ENCODE measurements around the gene SPRING1.

Gene SPRING1

DNA sequence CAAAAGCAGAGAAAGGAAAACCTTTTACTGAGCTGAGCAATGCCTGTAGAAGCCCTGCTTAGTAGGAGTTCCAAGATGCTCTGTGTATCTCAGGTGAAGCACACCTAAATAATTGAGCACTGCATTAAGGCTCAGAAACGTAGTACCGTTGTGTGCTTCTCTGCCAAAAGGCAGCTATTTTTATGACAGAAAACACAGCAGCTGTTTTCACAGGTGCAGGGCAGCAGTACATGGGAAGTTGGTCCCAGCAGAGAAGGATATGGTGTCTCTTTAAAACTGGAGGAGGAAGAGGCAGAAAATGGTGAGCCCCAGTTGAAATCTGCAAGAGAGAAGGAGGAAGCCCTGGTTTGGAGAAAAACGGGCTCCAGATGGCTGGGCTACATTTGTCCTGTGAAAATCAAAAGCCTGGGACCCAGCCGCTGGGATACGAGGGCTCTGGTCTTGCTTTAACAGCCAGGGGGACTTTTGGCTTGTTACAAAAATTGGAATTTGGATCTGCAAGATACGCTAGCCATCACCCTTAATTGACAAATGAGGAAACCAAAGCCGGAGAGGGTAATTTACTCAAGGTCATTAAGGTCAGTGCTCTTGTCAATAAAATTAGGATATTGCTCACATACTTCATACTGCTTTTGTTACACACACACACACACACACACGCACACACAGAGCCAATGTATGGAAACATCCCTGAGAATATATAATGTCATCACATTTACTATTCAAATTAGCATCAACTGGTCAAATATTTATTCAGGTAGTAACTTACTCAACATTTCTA is 27.3 kb downstream of the SPRING1 start:
- DNase-seq (ENCODE audit: insufficient read length, low spot score) (no peak), FAIRE-seq (no peak)

DNA sequence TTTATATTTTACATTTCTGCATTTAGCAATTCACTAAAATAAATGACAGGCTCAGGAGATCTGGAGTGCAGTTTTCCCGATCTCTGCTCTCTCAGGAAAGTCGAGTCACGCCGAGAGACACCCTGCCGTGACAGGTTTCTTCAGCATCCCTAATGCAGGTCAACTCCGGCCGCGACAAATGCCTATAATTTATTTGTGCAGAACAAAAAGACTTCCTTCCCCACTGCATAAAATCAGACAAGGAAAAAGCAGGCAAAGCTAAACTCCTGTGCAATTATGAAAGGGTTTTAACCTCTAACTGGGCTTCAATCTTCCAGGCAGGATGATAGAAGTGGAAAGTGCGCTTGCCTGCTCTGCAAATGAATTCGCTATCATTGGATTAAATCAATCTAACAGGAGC is 28.1 kb downstream of the SPRING1 start:
- FAIRE-seq (no peak), DNase-seq (ENCODE audit: insufficient read length, low spot score) (no peak)

DNA sequence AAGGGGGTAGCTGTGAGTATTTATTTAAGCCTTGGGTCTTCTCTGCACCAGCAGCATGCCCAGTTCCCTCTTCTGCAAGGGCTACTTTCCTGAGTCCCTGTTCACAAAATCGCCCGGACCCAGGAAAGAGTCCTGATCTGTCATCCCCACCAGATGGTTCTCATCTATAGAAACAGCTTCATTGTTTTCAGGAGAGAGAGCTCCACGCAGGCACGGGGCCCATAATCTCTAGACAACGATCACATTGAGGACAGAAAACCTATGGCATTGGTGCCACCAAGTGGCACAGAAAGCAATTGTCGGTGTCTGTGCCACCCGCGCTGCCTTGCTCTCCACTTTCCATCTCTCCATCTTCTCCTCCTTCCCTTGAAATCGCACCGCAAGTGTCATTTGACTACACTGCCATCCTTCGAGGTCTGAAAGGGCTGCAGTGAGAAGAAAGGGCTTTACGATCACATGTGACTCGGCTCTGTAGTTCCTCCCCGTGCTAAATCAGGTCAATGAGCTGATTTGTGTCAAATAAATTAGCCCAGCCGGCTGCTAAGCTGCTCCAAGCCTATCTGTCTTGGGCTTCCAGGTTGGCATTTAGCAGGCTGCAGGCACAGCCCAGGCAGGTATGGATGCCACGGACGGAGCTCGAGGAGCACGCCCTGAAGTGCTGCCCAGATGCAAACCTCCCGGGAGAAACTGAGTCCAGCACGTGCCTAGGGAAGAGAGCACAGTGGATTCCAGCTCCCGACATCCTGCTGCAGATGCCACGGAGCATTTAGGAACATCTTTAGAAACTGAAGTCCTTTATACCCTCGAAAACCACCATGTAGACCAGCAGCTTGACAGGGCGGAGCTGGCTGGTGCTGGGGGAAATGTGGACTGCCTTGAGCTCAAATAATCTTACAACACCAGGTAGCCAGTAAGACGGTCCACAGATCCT is 28.8 kb downstream of the SPRING1 start:
- FAIRE-seq (peak; percentile 74), DNase-seq (ENCODE audit: insufficient read length, low spot score) (peak; percentile 57)

DNA sequence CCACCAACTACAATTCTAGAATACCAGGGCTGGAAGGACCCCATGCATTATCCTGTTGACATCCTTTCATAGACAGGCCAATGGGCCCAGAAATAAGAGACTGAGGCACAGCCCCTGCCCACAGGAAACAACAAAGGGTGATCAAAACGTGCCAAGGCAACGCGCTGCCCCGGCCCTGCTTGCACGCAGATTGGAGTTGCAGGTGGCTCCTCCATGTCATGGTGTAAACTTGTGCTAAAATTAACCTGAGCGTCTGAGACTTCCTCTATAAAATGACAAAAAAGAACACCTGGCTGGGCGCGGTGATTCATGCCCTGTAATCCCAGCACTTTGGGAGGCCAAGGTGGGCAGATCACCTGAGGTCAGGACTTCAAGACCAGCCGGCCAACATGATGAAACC is 30.1 kb downstream of the SPRING1 start:
- DNase-seq (ENCODE audit: insufficient read length, low spot score): no peak
- FAIRE-seq: no peak

DNA sequence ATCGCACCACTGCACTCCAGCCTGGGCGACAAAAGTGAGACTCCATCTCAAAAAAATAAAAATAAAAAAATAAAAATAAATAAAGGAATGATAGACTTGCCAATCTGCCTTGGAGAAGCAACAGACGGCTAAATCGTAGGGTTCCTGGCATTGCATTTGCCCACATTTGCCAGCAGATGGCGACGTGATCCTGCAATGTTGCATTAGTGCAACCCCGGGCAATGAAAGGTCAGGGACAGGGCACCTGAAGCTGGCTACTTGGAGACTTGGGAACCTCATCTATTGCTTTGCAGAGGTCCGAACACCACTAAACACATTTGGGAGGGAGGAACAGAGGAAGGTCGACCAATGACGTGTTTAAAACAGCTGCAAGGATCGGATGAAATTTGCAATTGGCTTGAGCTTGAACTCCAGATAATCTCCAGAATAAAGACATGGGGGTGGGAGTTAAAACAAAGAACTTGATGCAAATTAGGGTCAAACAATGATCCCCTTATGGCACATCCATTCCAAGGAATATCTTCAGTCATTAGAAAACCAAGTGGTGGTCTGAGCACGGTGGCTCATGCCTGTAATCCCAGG is 34.6 kb downstream of the SPRING1 start:
- DNase-seq (ENCODE audit: insufficient read length, low spot score) (peak; percentile 69), FAIRE-seq (peak; percentile 84)

DNA sequence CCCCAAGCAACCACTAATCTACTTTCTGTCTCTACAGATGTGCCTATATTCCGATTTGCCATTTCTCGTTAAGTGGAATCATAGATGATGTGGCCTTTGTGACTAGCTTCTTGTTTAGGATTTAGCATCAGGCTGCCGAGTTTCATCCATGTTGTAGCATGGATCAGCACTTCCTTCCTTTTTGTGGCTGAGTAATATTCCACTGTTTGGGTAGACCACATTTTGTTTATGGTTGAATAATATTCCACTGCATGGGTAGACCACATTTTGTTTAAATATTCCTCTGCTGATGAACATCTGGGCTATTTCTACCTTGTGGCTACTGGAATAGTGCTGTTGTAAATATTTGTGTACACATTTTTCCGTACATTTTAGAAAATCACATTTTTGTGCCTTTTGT is 36.4 kb downstream of the SPRING1 start:
- FAIRE-seq: no peak
- no peak for DNase-seq (ENCODE audit: insufficient read length, low spot score)

DNA sequence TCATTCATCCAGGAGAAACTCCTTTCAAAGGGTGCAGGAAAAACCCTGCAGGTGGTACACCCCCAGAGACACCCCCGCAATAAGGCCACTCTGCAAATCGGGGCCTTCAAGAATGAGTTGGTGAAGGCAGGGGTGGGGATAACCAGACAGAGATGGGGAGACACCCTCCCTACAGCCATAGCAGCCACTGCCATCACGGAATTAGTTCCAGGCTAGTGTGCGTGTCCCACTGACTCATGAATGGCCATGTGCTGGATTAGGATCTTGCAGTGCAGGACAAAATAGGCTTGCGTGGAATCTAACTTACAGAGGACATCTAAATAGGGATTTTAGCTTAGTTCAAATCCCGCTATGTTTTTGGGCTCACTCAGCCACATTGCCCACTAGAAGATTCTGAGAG is 37.8 kb downstream of the SPRING1 start:
- DNase-seq (ENCODE audit: insufficient read length, low spot score): no peak
- no peak for FAIRE-seq

DNA sequence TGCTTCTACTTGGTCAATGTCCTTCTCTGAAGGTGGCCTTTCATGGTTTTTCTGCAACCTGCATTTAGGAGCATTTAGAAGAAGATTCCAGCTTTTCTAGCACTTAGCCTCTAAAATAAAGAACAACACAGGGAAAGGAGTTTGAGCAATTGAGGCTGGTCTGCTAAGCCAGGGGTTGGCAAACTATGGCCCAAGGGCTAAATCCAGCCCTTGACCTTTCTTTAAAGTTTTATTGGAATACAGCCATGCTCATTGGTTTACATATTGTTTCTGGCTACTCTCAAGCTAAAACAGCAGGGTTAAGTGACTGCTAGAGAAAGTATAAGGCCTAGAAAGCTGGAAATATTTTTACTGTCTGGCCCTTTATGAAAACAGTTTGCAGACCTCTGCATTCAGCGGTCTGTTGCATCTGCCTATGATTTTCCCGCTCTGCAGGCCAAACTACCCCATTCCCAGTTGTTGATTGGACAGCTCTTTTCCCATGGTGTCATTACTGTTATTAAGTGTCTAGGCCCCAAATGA is 39.3 kb downstream of the SPRING1 start:
- DNase-seq (ENCODE audit: insufficient read length, low spot score) (no peak), FAIRE-seq (no peak)

DNA sequence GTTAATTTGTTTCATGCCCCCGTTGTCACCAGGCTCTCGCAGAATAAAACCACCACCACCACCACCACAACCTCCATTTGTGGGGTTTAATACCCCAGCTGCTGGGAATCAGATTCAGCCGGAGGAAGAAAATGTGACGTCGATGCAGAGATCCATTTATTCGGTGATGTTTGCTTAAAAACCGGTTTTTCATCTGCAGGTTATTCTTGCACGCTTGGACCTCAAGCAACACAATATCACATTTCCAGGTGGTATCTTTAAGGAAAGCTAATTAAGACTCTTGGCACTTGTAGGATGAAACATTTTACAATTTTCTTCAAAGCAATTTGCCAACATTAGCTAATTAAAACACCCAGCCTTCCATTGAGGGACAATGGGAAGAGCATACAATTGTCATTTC is 39.8 kb downstream of the SPRING1 start:
- FAIRE-seq: no peak
- DNase-seq (ENCODE audit: insufficient read length, low spot score): no peak

DNA sequence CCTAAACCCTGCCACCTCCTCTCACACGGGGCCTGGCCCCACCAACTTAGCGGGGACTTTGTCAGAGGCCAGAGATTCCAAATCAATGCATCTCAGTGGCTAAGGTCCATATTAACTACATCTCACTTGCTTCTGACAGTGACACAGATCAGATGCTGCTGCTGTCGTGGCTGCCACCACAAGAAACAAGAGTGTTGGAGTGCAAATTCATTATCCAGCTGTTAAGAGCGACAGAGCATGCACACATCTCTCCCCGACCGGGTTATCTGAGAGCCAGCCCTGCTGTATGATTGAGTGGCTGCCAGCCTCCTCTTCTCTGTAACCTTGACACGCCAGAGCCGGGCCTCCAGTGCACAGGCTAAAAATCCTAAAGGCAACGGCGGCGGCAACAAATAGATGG is 40.2 kb downstream of the SPRING1 start:
- no peak for FAIRE-seq
- DNase-seq (ENCODE audit: insufficient read length, low spot score): no peak

DNA sequence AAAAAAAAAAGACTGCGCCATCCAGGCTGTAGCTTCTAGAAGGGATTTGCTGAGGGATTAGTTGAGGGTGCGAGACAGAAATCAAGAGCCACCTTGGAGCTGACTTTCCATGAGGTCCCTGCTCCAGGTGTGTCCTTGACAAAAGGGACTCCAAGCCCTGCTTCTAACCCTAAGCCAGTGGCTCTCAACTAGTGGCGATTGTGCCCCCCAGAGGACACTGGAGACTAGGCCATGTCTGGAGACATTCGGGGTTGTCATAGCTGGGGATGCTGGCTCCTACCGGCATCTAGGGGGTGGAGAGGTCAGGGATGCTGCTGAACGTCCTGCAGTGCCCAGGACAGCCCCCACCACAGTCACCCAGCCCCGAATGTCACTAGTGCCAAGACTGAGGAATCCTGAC is 40.6 kb downstream of the SPRING1 start:
- peak; percentile 37 for DNase-seq (ENCODE audit: insufficient read length, low spot score)
- no peak for FAIRE-seq

DNA sequence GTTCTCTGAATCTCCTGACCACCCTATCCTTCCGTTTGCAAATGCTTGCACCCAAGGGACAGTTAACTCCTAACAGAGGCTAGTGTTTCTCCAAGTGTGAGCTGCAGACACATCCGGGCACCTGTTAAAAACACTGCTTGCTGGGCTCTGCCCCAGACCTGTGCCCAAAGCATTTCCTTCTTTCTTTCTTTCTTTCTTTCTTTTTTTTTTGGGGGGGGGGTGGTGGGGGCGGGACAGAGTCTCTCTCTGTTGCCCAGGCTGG is 42.5 kb downstream of the SPRING1 start:
- FAIRE-seq: no peak
- no peak for DNase-seq (ENCODE audit: insufficient read length, low spot score)

DNA sequence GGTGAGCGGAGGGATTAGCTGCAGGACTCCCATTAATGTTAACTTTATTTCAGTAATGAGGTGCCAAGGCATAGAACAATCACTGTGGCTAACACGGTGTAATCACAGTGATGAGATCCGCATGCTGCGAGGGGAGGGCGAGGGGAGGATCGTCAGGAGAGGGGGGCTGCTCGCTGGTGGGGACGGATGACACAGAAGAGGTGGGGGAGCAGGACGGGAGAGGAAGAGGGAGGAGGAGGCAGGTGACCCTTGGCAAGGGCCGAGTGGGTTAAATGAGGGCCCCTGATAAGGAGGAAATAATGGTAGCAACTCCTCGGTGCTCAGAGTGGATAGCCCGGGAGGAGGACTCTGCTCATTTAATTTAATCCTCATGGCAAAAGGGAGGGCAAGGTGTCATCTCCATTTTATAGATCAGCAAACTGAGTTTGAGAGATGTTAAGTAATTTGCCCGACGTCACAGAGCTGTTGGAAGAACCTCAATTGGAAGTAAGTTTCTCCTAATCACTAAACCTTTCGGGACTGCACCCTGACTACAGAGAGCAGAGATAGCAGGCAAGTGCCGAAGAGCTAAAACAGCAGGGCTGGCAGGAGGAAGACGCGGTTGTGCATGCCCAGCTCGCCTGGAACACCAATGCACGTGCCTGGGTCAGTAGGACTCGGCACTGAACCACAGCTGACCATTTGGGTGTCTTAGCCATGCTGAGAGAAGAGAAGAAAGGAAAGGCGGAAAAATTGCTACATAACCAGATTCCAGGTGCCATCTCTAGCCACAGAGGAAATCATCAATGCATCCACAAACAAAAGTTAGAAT is 43.0 kb downstream of the SPRING1 start:
- FAIRE-seq (no peak), DNase-seq (ENCODE audit: insufficient read length, low spot score) (no peak)

DNA sequence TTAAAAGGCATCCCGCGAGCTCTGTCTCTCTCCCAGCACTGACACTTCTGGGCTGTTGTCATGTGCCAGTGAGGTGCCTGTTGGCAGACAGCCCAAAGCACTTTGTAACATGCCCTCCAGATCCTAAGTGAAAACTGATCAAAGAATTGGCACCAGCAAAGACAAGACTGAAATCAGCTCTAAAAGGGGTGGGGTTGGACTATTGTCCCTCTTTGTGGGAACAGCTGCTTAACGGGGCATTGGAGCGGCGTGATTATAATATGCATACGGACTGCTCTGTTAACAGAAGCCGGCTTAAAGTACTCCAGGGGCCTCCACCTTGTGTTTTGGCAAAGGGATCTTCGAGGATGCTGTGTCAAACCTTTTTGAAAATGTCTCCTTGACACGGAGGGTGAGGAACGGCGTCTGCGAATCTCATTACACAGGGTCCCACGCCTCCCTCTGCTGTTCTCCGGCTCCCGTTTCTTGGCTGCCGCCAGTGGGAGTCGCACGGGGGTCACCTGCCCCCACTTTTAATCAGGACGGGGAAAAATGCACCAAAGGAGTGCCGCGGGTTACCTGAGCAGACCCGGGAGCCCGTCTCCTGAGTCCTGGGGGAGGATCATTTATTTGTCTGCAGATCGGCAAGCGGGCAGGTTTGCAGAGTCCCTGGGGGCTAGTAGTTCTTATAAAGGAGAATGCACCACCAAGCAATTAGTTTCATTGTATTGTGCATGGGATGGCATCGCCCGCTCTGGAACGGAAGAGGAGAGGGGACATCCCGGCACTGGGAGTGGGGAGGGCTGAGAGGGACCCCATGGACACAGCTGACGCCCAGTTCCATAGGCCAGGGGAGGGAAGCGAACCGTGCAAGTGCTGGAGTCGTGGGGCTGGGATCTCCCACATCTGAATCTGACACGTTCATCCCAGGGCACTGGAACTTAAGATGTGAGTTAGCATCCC is 44.3 kb downstream of the SPRING1 start:
- FAIRE-seq: no peak
- DNase-seq (ENCODE audit: insufficient read length, low spot score): no peak

DNA sequence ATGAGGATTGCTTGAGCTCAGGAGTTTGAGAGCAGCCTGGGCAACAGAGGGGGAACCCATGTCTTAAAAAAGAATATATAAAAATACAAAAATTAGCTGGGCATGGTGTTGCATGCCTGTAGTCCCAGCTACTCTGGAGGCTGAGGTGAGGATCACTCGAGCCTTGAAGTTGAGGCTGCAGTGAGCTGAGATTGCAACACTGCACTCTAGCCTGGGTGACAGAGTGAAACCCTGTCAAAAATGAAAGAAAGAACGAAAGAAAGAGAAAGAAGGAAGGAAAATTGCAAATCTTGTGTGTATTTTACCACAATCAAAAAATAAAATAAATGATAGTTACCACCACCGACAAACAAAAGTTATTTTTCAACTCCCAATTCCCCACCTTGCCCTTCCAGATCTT is 45.3 kb downstream of the SPRING1 start:
- DNase-seq (ENCODE audit: insufficient read length, low spot score) (no peak), FAIRE-seq (no peak)

DNA sequence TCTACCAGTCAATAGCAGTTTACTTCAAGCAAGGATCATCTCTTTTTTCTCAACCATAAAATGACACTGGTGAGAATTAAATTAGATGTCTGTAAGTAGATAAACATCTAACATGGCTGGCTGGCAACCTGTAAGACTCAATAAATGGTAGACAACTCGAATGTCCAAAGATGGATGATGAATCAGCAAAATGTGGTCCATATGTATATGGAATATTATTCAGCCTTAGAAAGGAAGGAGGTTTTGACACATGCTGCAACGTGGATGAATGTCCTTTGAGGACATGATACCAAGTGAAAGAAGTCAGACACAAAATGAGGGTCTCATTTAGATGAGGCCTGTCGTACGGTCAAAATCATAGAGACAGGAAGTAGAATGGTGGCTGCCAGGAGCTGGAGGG is 46.2 kb downstream of the SPRING1 start:
- DNase-seq (ENCODE audit: insufficient read length, low spot score) (no peak), FAIRE-seq (no peak)

DNA sequence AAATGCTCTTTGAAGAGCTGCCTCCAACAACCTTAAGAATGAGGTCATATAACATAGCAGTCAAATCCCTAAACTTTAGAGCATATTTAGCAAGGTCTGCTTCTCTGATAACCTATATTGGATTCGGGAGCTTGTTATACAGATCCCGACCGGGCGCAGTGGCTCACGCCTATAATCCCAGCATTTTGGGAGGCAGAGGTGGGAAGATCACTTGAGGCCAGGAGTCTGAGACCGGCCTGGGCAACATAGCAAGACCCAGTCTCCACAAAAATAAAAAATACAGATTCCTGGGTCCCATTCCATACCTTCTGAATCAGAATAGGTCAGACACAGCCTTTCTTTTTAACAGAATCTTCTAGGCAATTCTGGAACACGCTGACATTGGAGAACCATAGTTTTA is 46.7 kb downstream of the SPRING1 start:
- DNase-seq (ENCODE audit: insufficient read length, low spot score) (no peak), FAIRE-seq (no peak)

DNA sequence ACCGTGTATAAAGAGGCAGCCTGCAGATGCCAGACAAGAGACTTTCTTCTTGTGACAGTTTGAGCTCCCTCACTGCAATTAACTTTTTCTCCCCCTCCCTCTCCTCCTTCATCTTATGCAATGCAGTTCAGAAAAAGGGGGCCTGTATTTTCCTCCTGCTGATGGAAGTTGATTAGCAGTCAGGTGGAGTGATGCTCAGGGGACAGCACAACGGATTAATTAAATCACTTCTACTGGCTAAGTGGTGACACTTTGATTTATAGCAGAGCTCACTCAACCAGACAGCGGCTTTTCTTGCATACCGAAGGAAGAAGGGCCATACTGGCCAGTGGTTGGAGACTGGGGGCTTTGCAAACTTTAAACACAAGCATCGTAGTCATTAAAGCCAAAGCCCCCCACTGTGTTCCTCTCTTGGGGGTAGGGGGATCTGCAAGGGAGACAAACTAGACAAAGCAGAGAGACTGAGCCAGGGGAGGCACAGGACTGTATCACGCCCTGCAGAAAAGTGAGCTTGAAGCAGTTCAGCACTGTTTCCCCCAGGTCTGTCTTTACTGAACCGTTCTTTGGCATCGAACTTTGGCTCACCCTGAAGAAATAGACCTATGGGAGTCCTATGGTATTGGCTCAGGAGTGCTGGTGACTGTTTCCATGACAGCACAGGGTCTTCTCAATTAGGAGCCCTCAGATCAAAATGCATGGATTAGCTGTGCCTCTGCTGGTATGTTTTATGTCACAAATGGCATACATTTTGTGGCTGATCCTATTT is 47.7 kb downstream of the SPRING1 start:
- no peak for FAIRE-seq
- no peak for DNase-seq (ENCODE audit: insufficient read length, low spot score)

DNA sequence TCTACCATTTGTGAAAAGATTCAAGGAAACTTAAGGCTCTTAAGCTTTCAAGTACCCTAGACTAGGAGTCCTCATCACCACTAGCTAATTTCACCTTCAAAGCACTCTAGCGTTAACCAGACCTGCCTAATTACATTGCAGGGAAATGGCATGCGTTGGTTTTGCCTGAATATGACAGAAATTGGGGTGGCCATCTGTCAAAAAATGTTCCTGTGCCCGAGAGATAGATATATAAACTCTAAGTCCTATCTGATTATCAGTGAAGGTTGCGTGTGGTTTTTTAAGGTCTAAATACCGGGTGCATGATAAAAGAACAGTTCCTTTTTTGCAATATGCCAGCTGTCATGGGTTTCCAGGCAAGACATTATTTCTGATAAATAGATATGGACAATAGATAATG is 48.3 kb downstream of the SPRING1 start:
- FAIRE-seq (no peak), DNase-seq (ENCODE audit: insufficient read length, low spot score) (no peak)
